Upper lobe of left lung (tissue), 6 donors: ENCODE data around the gene PLCB1. TPM values are rescaled to one million over a fixed set of nuclear protein-coding genes. Genes with fewer than 3 reads are reported as not detected.

Experiments used
- ATAC-seq, 2 donors: fragments of 200-7000 bp; cut with Tn5 transposase; one replicate each; pipeline ENCODE4 v1.9.1; 2022; ENCODE audit warnings: mild to moderate bottlenecking in 2 of 2, moderate library complexity in 2 of 2; ENCODE audit not compliant: low FRiP score in 2 of 2
- DNase-seq, 2 donors: peaks; one replicate each; pipeline ENCODE4 v3.0.0-alpha.2; 2019 to 2020
- H3K27ac ChIP-seq, 4 donors: fragments of 200-600 bp; sonication (generic); one replicate each; pipeline ENCODE4 v1.5.1; 2016 to 2019
- H3K27me3 ChIP-seq, 4 donors: fragments of 200-600 bp; sonication (generic); one replicate each; pipeline ENCODE4 v1.5.1; 2017 to 2019
- H3K36me3 ChIP-seq, 4 donors: fragments of 200-600 bp; sonication (generic); one replicate each; pipeline ENCODE4 v1.5.1; 2016 to 2019
- H3K4me1 ChIP-seq, 4 donors: fragments of 200-600 bp; sonication (generic); one replicate each; pipeline ENCODE4 v1.5.1; 2018 to 2019
- H3K4me3 ChIP-seq, 4 donors: fragments of 200-600 bp; sonication (generic); one replicate each; pipeline ENCODE4 v1.5.1; 2017 to 2019; ENCODE audit warnings: mild to moderate bottlenecking in 2 of 4, moderate library complexity in 1 of 4
- H3K9me3 ChIP-seq, 4 donors: fragments of 200-600 bp; sonication (generic); one replicate each; pipeline ENCODE4 v1.5.1; 2018 to 2019
- EP300 ChIP-seq, 4 donors: sonication (generic); formaldehyde crosslinking; IDR thresholded peaks; one replicate each; pipeline ENCODE4 v1.5.1; 2017; ENCODE audit warnings: antibody characterized with exemption in 4 of 4, control low read depth in 2 of 4
- POLR2A ChIP-seq, 4 donors: fragments of 450-650 bp; IDR thresholded peaks; one replicate each; pipeline ENCODE4 v1.5.1; 2016 to 2017; ENCODE audit warnings: antibody characterized with exemption in 4 of 4, mild to moderate bottlenecking in 2 of 4
- POLR2AphosphoS5 ChIP-seq, 2 donors: sonication (generic); formaldehyde crosslinking; IDR thresholded peaks; one replicate each; pipeline ENCODE4 v1.5.1; 2017; ENCODE audit warnings: antibody characterized with exemption in 2 of 2
- WGBS, 2 donors: methylation state at CpG; one replicate each; pipeline ENCODE4 v1.1.5; 2017 to 2018; 5-methylcytosine and 5-hydroxymethylcytosine counted together
- total RNA-seq, 6 donors: library from RNA; depleted of rRNA in 4 of 6; stranded (reverse); fragments of >200 nt in 4 of 6; gene quantifications; one replicate each; pipeline versions ENCODE4 v1.1.0 to v1.2.1, GENCODE V29; 2016 to 2021
- TF ChIP-seq, protein P1 (sequence below), 6 experiments: fragments of 450-650 bp in 4 of 6; fragments of 200-600 bp in 2 of 6; sonication (generic) in 2 of 6; IDR thresholded peaks; one replicate each; pipeline ENCODE4 v1.5.1; 2016 to 2019; ENCODE audit warnings: antibody characterized with exemption in 6 of 6
- donor health status: DM: no; HTN: no; CAD: no; lungs with moderate emphysema.
- donor health status: DM: no; HTN: yes; CAD: no; lungs with severe emphysema.

The PLCB1 gene
- total RNA-seq, 6 donors from 2014 or later, result 4.8 to 26.2 (median 10.7) TPM

DNA sequence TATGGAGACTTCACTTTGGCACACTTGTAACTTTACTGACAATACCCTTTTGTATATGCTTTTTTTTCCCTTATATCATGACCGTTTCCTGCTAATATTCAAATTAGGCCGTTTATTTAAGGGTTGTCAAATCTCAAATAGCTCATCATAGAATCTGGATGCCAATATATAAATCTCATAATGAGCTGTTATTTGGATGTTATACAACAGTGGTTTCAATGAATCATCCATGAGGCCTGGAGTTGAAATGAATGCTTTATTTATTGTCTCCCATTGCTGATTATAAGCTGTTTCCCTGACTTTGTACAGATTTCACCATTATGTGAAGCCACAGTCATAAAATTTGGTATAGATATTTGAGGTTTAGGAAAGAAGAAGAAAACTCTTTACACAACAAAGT is 256.1 kb downstream of the PLCB1 start:
- H3K36me3 ChIP-seq, result no peaks in the 10 kb centered on the region
- no peaks in the 10 kb centered on the region for H3K27me3 ChIP-seq
- no peak overlapping the region for H3K27ac ChIP-seq
- 58 to 76% methylated on average over 2 of the region's 2 CpGs for WGBS, 2 donors
- DNase-seq (no peak), ATAC-seq (peak in 1 of 2 donors; percentile 24)
- no peaks in the 10 kb centered on the region for H3K9me3 ChIP-seq
- H3K4me3 ChIP-seq, result no peak overlapping the region
- peaks cover 0 to 3% (median 1%) of the 10 kb centered on the region in 4 donors for H3K4me1 ChIP-seq
- TF ChIP-seq, protein P1, sequence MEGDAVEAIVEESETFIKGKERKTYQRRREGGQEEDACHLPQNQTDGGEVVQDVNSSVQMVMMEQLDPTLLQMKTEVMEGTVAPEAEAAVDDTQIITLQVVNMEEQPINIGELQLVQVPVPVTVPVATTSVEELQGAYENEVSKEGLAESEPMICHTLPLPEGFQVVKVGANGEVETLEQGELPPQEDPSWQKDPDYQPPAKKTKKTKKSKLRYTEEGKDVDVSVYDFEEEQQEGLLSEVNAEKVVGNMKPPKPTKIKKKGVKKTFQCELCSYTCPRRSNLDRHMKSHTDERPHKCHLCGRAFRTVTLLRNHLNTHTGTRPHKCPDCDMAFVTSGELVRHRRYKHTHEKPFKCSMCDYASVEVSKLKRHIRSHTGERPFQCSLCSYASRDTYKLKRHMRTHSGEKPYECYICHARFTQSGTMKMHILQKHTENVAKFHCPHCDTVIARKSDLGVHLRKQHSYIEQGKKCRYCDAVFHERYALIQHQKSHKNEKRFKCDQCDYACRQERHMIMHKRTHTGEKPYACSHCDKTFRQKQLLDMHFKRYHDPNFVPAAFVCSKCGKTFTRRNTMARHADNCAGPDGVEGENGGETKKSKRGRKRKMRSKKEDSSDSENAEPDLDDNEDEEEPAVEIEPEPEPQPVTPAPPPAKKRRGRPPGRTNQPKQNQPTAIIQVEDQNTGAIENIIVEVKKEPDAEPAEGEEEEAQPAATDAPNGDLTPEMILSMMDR (IDR thresholded peaks at IDR 0.05), result no peak
- TF ChIP-seq EP300 (IDR thresholded peaks at IDR 0.05), result no peak
- TF ChIP-seq POLR2AphosphoS5 (IDR thresholded peaks at IDR 0.05), result no peak
- TF ChIP-seq POLR2A (IDR thresholded peaks at IDR 0.05), result no peak

- no peak for DNase-seq
- H3K4me1 ChIP-seq, result peaks cover 0 to 3% (median 1%) of the 10 kb centered on the region in 4 donors
- no peak overlapping the region for H3K27ac ChIP-seq
- H3K36me3 ChIP-seq, result no peaks in the 10 kb centered on the region
- H3K27me3 ChIP-seq, result no peaks in the 10 kb centered on the region
- H3K4me3 ChIP-seq, result no peak overlapping the region
- 95 to 97% methylated on average over 1 of the region's 1 CpG for WGBS, 2 donors
- no peak for ATAC-seq
- H3K9me3 ChIP-seq, result no peaks in the 10 kb centered on the region
- no peak for TF ChIP-seq EP300 (IDR thresholded peaks at IDR 0.05)
- TF ChIP-seq POLR2A (IDR thresholded peaks at IDR 0.05), result no peak
- TF ChIP-seq, protein P1 (IDR thresholded peaks at IDR 0.05), result no peak
- no peak for TF ChIP-seq POLR2AphosphoS5 (IDR thresholded peaks at IDR 0.05)
Observed at GRCh38 chr20:8388707-8389106, 256.6 kb downstream of the PLCB1 start.

DNA sequence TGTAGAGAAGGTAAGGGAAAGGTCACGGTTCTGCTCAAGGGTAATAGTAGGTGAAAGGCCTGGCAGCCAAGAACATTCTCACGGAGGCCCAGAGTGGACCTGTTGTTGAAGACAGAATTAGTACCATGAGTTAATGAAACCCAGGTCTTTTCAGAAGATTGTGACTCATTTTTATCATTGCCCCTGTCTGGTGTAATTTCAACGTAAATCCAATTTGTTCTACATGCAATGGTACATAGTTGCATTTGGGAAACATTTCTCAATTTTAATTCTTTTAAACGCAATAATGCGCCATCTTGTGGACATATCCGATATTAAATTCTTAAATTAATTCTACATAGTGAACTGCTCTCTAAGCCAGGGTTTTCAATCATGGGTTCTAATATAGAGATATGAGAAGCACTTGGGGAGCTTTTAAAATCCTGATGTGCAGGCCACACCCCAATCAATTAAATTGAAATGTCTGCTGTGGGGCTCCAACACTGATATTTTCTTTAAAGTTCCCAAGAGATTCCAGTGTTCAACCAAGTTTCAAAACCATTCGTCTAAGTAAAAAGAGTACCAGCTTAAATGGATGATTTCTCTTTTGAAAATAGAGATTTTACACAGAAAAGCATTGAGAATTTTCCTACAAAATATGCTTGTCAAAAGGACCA is 257.4 kb downstream of the PLCB1 start:
- TF ChIP-seq POLR2A (IDR thresholded peaks at IDR 0.05), result no peak
- no peak for TF ChIP-seq POLR2AphosphoS5 (IDR thresholded peaks at IDR 0.05)
- no peak for TF ChIP-seq EP300 (IDR thresholded peaks at IDR 0.05)
- TF ChIP-seq, protein P1 (IDR thresholded peaks at IDR 0.05), result peak in 5 of 6 experiments; percentile 21 to 59 (median 51)
- no peak for DNase-seq
- Histone ChIP-seq H3K36me3 (no peaks in the 10 kb centered on the region), H3K27ac (no peak overlapping the region), H3K4me1 (peaks cover 0 to 3% (median 1%) of the 10 kb centered on the region in 4 donors), H3K27me3 (no peaks in the 10 kb centered on the region), H3K9me3 (no peaks in the 10 kb centered on the region), H3K4me3 (no peak overlapping the region)
- WGBS, 2 donors, result 36 to 39% methylated on average over 7 of the region's 7 CpGs
- peak in 1 of 2 donors; percentile 69 for ATAC-seq

DNA sequence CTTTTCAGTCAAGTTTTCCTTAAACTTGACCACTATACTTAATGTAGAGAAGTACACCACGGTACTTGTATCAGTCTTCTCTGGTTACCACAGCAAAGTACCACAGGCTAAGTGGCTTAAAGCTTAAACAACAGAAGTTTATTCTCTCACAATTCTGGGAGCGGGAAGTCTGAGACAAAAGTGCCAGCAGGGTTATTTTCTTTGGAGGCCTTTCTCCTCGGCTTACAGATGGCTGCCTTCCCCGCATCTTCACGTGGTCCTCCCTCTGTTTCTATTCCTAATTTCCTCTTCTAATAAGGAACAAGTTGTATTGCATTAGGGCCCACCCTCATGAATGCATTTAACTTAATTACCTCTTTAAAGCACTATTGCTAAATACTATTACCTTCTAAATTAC is 258.0 kb downstream of the PLCB1 start:
- H3K4me3 ChIP-seq, result no peak overlapping the region
- no peak overlapping the region for H3K27ac ChIP-seq
- DNase-seq (no peak), ATAC-seq (no peak)
- no peaks in the 10 kb centered on the region for H3K36me3 ChIP-seq
- TF ChIP-seq EP300 (IDR thresholded peaks at IDR 0.05), result no peak
- TF ChIP-seq POLR2AphosphoS5 (IDR thresholded peaks at IDR 0.05), result no peak
- TF ChIP-seq, protein P1 (IDR thresholded peaks at IDR 0.05), result no peak
- no peak for TF ChIP-seq POLR2A (IDR thresholded peaks at IDR 0.05)
- peaks cover 0 to 3% (median 1%) of the 10 kb centered on the region in 4 donors for H3K4me1 ChIP-seq
- no peaks in the 10 kb centered on the region for H3K27me3 ChIP-seq
- 72 to 73% methylated on average over 5 of the region's 5 CpGs for WGBS, 2 donors
- no peaks in the 10 kb centered on the region for H3K9me3 ChIP-seq

GRCh38 chr20:8390500-8390899 is 258.4 kb downstream of the PLCB1 start:
- H3K4me1 ChIP-seq, result peaks cover 0 to 3% (median 1%) of the 10 kb centered on the region in 4 donors
- H3K4me3 ChIP-seq, result no peak overlapping the region
- TF ChIP-seq EP300 (IDR thresholded peaks at IDR 0.05), result no peak
- no peak for TF ChIP-seq POLR2A (IDR thresholded peaks at IDR 0.05)
- TF ChIP-seq, protein P1 (IDR thresholded peaks at IDR 0.05), result no peak
- no peak for TF ChIP-seq POLR2AphosphoS5 (IDR thresholded peaks at IDR 0.05)
- no peaks in the 10 kb centered on the region for H3K36me3 ChIP-seq
- no peaks in the 10 kb centered on the region for H3K27me3 ChIP-seq
- no peak for ATAC-seq
- H3K9me3 ChIP-seq, result no peaks in the 10 kb centered on the region
- H3K27ac ChIP-seq, result no peak overlapping the region
- DNase-seq, result no peak
